Measurements from ENCODE around the gene PYM1.

- TF ChIP-seq POLR2AphosphoS5 (IDR thresholded peaks at IDR 0.05) (no peak), EP300 (IDR thresholded peaks at IDR 0.05) (no peak)
- TF ChIP-seq, protein P1, sequence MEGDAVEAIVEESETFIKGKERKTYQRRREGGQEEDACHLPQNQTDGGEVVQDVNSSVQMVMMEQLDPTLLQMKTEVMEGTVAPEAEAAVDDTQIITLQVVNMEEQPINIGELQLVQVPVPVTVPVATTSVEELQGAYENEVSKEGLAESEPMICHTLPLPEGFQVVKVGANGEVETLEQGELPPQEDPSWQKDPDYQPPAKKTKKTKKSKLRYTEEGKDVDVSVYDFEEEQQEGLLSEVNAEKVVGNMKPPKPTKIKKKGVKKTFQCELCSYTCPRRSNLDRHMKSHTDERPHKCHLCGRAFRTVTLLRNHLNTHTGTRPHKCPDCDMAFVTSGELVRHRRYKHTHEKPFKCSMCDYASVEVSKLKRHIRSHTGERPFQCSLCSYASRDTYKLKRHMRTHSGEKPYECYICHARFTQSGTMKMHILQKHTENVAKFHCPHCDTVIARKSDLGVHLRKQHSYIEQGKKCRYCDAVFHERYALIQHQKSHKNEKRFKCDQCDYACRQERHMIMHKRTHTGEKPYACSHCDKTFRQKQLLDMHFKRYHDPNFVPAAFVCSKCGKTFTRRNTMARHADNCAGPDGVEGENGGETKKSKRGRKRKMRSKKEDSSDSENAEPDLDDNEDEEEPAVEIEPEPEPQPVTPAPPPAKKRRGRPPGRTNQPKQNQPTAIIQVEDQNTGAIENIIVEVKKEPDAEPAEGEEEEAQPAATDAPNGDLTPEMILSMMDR (IDR thresholded peaks at IDR 0.05): no peak
Observed at GRCh38 chr12:55852740-55853139, 75.0 kb downstream of the PYM1 start.

Data from upper lobe of left lung (tissue), 4 donors.